Lower leg skin (tissue), 3 donors: Measurements from ENCODE around the gene TOR2A.

Source experiments
- CTCF ChIP-seq, 3 donors: fragments of 450-650 bp; IDR thresholded peaks; one replicate each; pipeline ENCODE4 v1.5.1; 2016; ENCODE audit warnings: antibody characterized with exemption in 3 of 3, mild to moderate bottlenecking in 3 of 3, moderate library complexity in 2 of 3
- POLR2A ChIP-seq, 2 donors: fragments of 450-650 bp; IDR thresholded peaks; one replicate each; pipeline ENCODE4 v1.6.1; 2016 to 2017; ENCODE audit warnings: antibody characterized with exemption in 2 of 2, mild to moderate bottlenecking in 1 of 2, moderate library complexity in 1 of 2

GRCh38 chr9:127717766-127718165 lies 17.3 kb downstream of the TOR2A start:
- TF ChIP-seq POLR2A (IDR thresholded peaks at IDR 0.05) = no peak
- no peak for TF ChIP-seq CTCF (IDR thresholded peaks at IDR 0.05)
